Colonic mucosa (tissue), 4 donors: Measurements from ENCODE around the gene BLOC1S5. TPM values are rescaled to one million over a fixed set of nuclear protein-coding genes. Genes with fewer than 3 reads are reported as not detected.
"Not testable (repeated sequence)": the region's sequence is repeated elsewhere in the genome, so short reads cannot be mapped to it uniquely, and the experiment has no call there.

Experiments used
- DNase-seq: peaks from one replicate; pipeline ENCODE4 v3.0.0-alpha.2; 2020
- H3K27ac ChIP-seq: fragments of 200-600 bp; one replicate; pipeline ENCODE4 v1.8.0; 2021
- H3K27me3 ChIP-seq: fragments of 200-600 bp; one replicate; pipeline ENCODE4 v1.8.0; 2021
- H3K36me3 ChIP-seq: fragments of 200-600 bp; one replicate; pipeline ENCODE4 v1.8.0; 2021
- H3K4me1 ChIP-seq: fragments of 200-600 bp; one replicate; pipeline ENCODE4 v1.8.0; 2021; ENCODE audit warnings: mild to moderate bottlenecking
- H3K4me3 ChIP-seq: fragments of 200-600 bp; one replicate; pipeline ENCODE4 v1.8.0; 2021
- H3K9ac ChIP-seq, 2 donors: one replicate each; pipeline ENCODE4 v1.7.0; 2013; ENCODE audit warnings: control low read depth in 2 of 2, low read depth in 2 of 2, low read length in 2 of 2
- H3K9me3 ChIP-seq: fragments of 200-600 bp; one replicate; pipeline ENCODE4 v1.8.0; 2021
- CTCF ChIP-seq: fragments of 200-600 bp; IDR thresholded peaks from one replicate; pipeline ENCODE4 v1.8.0; 2022; ENCODE audit warnings: antibody characterized with exemption, mild to moderate bottlenecking
- intact Hi-C: fragments of 100-400 bp; cut with DNase I; formaldehyde crosslinking; loops from one replicate; pipeline ENCODE4 v1.14.1; 2022
- total RNA-seq, 2 donors: library from RNA; stranded (reverse); fragmentation: NEBNext Ultra II Directional in 1 of 2; extraction: Animal tissue kit (Norgen Biotek cat#: 25700) in 1 of 2; gene quantifications; one replicate each; pipeline ENCODE4 v1.2.1, GENCODE V29; 2021
- donor health status: healthy.
- donor health status: DM: no; HTN: no; CAD: no.
- donor health status: DM: no; HTN: no; CAD: no.

Gene BLOC1S5
- total RNA-seq, 2 donors from 2014 or later, result 10.3 to 14.1 TPM

GRCh38 chr6:7992002-7992815 lies 72.0 kb downstream of the BLOC1S5 start:
- Histone ChIP-seq H3K9ac (peak overlapping the region in 1 of 2 donors; percentile 12), H3K4me3 (no peak overlapping the region), H3K36me3 (no peaks in the 10 kb centered on the region), H3K27ac (no peak overlapping the region), H3K4me1 (no peaks in the 10 kb centered on the region), H3K27me3 (no peaks in the 10 kb centered on the region), H3K9me3 (no peaks in the 10 kb centered on the region)
- peak; percentile 24 for TF ChIP-seq CTCF
- no peak for DNase-seq
- intact Hi-C loops, result loop anchor here (5.0 to 10.0 kb wide), 2 partner anchors 97 to 270 kb away; no protein-coding TSS in a partner anchor

GRCh38 chr6:7991536-7991935 lies 72.7 kb downstream of the BLOC1S5 start:
- Histone ChIP-seq H3K4me1 (no peaks in the 10 kb centered on the region), H3K4me3 (no peak overlapping the region), H3K27ac (no peak overlapping the region), H3K9me3 (no peaks in the 10 kb centered on the region), H3K9ac (no peak overlapping the region), H3K27me3 (no peaks in the 10 kb centered on the region), H3K36me3 (no peaks in the 10 kb centered on the region)
- TF ChIP-seq CTCF, result no peak
- DNase-seq, result no peak
- intact Hi-C loops, result loop anchor here (5.0 to 10.0 kb wide), 2 partner anchors 97 to 269 kb away; no protein-coding TSS in a partner anchor

- no peak for DNase-seq
- no peak overlapping the region for H3K4me3 ChIP-seq
- H3K27me3 ChIP-seq, result no peaks in the 10 kb centered on the region
- H3K27ac ChIP-seq, result no peak overlapping the region
- H3K36me3 ChIP-seq, result no peaks in the 10 kb centered on the region
- H3K9ac ChIP-seq, result no peak overlapping the region
- H3K9me3 ChIP-seq, result no peaks in the 10 kb centered on the region
- no peak for TF ChIP-seq CTCF
- no peaks in the 10 kb centered on the region for H3K4me1 ChIP-seq
- intact Hi-C loops, result no loop called here
These were observed 78.0 kb downstream of the BLOC1S5 start for GRCh38 chr6:7986219-7986618.

GRCh38 chr6:7983967-7984366 lies 80.2 kb downstream of the BLOC1S5 start:
- H3K4me1 ChIP-seq, intact Hi-C loops, H3K4me3 ChIP-seq, H3K36me3 ChIP-seq, H3K9me3 ChIP-seq, H3K27me3 ChIP-seq, H3K27ac ChIP-seq, H3K9ac ChIP-seq, DNase-seq: not testable (repeated sequence)

GRCh38 chr6:7979831-7980230 lies 84.4 kb downstream of the BLOC1S5 start:
- Histone ChIP-seq H3K9ac (no peak overlapping the region), H3K4me3 (no peak overlapping the region), H3K27me3 (no peaks in the 10 kb centered on the region), H3K9me3 (no peaks in the 10 kb centered on the region), H3K36me3 (no peaks in the 10 kb centered on the region), H3K27ac (no peak overlapping the region), H3K4me1 (no peaks in the 10 kb centered on the region)
- DNase-seq, result no peak
- intact Hi-C loops, result no loop called here
- TF ChIP-seq CTCF, result no peak

- no peak for TF ChIP-seq CTCF
- no peak for DNase-seq
These were observed 85.5 kb downstream of the BLOC1S5 start for GRCh38 chr6:7978736-7979135.

More at GRCh38 chr6:7978736-7979135, 85.5 kb downstream of the BLOC1S5 start:
- H3K27me3 ChIP-seq, result no peaks in the 10 kb centered on the region
- no peaks in the 10 kb centered on the region for H3K4me1 ChIP-seq
- H3K27ac ChIP-seq, result no peak overlapping the region
- no peaks in the 10 kb centered on the region for H3K36me3 ChIP-seq
- H3K9me3 ChIP-seq, result no peaks in the 10 kb centered on the region
- H3K9ac ChIP-seq, result no peak overlapping the region
- H3K4me3 ChIP-seq, result no peak overlapping the region
- intact Hi-C loops, result no loop called here
